HepG2 (cell line): ENCODE measurements around the gene SHISA9. TPM values are rescaled to one million over a fixed set of nuclear protein-coding genes. Genes with fewer than 3 reads are reported as not detected.

Experiments used
- ATAC-seq: fragments of 200-7000 bp; cut with Tn5 transposase; 3 replicates; pipeline ENCODE4 v1.9.1; 2020; ENCODE audit warnings: mild to moderate bottlenecking, moderate library complexity
- BruUV-seq: library from RNA; stranded (reverse); fragments of 400-500 nt; replicated peaks from 2 replicates; lab custom pipeline; 2021; lab: Mats Ljungman, UMichigan
- CTCF ChIA-PET: fragments of 300-600 bp; formaldehyde crosslinking; extraction: SDS; loops from one replicate; lab custom pipeline; 2021; ENCODE audit warnings: low total read pairs, inconsistent platforms, low intra/inter-chr PET ratio; lab: Yijun Ruan, JAX
- POLR2A ChIA-PET: fragments of 350-600 bp; sonication (Branson Sonifier 250); formaldehyde crosslinking; loops from one replicate; lab custom pipeline; 2020; ENCODE audit warnings: antibody characterized with exemption, inconsistent platforms; lab: Yijun Ruan, JAX
- DNase-seq: peaks from one replicate; pipeline ENCODE4 v3.0.0-alpha.2; 2015; ENCODE audit warnings: low spot score
- FAIRE-seq: peaks from 3 replicates; lab custom pipeline; 2011; peaks lifted over from hg19 to GRCh38; lab: Jason Lieb, UNC
- H2AFZ ChIP-seq: one replicate; pipeline ENCODE4 v1.6.1; 2011; ENCODE audit warnings: low read length, inconsistent platforms
- H3K27ac ChIP-seq: fragments of 300-600 bp; 3 replicates; pipeline ENCODE4 v1.8.0; 2011; ENCODE audit warnings: mixed run types, mild to moderate bottlenecking, mixed read lengths, low read length, inconsistent platforms; ENCODE audit not compliant: insufficient read depth; ENCODE audit errors: extremely low read length
- H3K27me3 ChIP-seq, 2 experiments: fragments of 200-600 bp in 1 of 2; 2 replicates in 1 of 2; 3 replicates in 1 of 2; pipeline versions ENCODE4 v1.6.0 to v1.8.0; 2011; ENCODE audit warnings: low read length in 2 of 2, mild to moderate bottlenecking in 2 of 2, moderate library complexity in 2 of 2, inconsistent platforms in 1 of 2; ENCODE audit not compliant: insufficient read depth in 2 of 2, control insufficient read depth in 1 of 2
- H3K36me3 ChIP-seq, 2 experiments: fragments of 200-600 bp in 1 of 2; replicated peaks in 1 of 2; 2 replicates in 1 of 2; 3 replicates in 1 of 2; pipeline versions ENCODE4 v1.5.1 to v1.8.0; 2011; ENCODE audit warnings: low read length in 2 of 2, inconsistent platforms in 1 of 2; ENCODE audit not compliant: insufficient read depth in 2 of 2, control insufficient read depth in 1 of 2
- H3K4me1 ChIP-seq: 2 replicates; pipeline ENCODE4 v1.5.1; 2012; ENCODE audit warnings: low read length, inconsistent platforms; ENCODE audit not compliant: insufficient read depth
- H3K4me2 ChIP-seq: 2 replicates; pipeline ENCODE4 v1.6.0; 2011; ENCODE audit warnings: low read depth, low read length, inconsistent platforms
- H3K4me3 ChIP-seq, 3 experiments: fragments of 200-600 bp in 1 of 3; sonication (generic), shearing (Covaris generic) in 1 of 3; replicated peaks in 1 of 3; 2 replicates each; pipeline ENCODE4 v1.5.1; 2011 to 2016; ENCODE audit warnings: low read length in 3 of 3, inconsistent platforms in 2 of 3, low read depth in 2 of 3, mild to moderate bottlenecking in 2 of 3, control low read depth in 1 of 3, mixed read lengths in 1 of 3; ENCODE audit not compliant: insufficient read depth in 1 of 3
- H3K79me2 ChIP-seq: one replicate; pipeline ENCODE4 v1.6.1; 2011; ENCODE audit warnings: low read length, inconsistent platforms; ENCODE audit not compliant: insufficient read depth
- H3K9ac ChIP-seq: 2 replicates; pipeline ENCODE4 v1.6.0; 2011; ENCODE audit warnings: mild to moderate bottlenecking, low read depth, low read length, inconsistent platforms; ENCODE audit not compliant: insufficient read depth
- H3K9me3 ChIP-seq: 2 replicates; pipeline ENCODE4 v1.5.1; 2012; ENCODE audit warnings: mild to moderate bottlenecking, low read length
- H4K20me1 ChIP-seq: 2 replicates; pipeline ENCODE4 v1.6.0; 2011; ENCODE audit warnings: inconsistent platforms, mild to moderate bottlenecking, low read length, moderate library complexity; ENCODE audit not compliant: insufficient read depth
- ATRX ChIP-seq: sonication (generic); formaldehyde crosslinking; IDR thresholded peaks from 2 replicates; pipeline ENCODE4 v1.4.0; 2020; ENCODE audit warnings: missing genetic modification reagents, borderline replicate concordance
- CBX5 ChIP-seq: sonication (generic); formaldehyde crosslinking; IDR thresholded peaks from 2 replicates; pipeline ENCODE4 v1.4.0; 2020; ENCODE audit warnings: missing genetic modification reagents, borderline replicate concordance
- DPF2 ChIP-seq: sonication (generic); formaldehyde crosslinking; IDR thresholded peaks from 2 replicates; pipeline ENCODE4 v1.4.0; 2020; ENCODE audit warnings: mild to moderate bottlenecking, low read depth, missing genetic modification reagents, borderline replicate concordance
- IRX3 ChIP-seq: sonication (generic); formaldehyde crosslinking; IDR thresholded peaks from 2 replicates; pipeline ENCODE4 v1.8.1; 2023; ENCODE audit warnings: mild to moderate bottlenecking, low read depth, missing genetic modification reagents, borderline replicate concordance
- KLF15 ChIP-seq: sonication (generic); formaldehyde crosslinking; IDR thresholded peaks from 2 replicates; pipeline ENCODE4 v1.8.1; 2023; ENCODE audit warnings: borderline replicate concordance, mild to moderate bottlenecking, inconsistent platforms, missing genetic modification reagents, mixed read lengths
- NFKB2 ChIP-seq: sonication (generic); formaldehyde crosslinking; IDR thresholded peaks from 2 replicates; pipeline ENCODE4 v1.4.0; 2020; ENCODE audit warnings: missing genetic modification reagents, borderline replicate concordance
- SUZ12 ChIP-seq: fragments of 150-350 bp; IDR thresholded peaks from 2 replicates; pipeline ENCODE4 v1.6.1; 2014; ENCODE audit warnings: low read depth, low read length
- TBL1XR1 ChIP-seq: fragments of 150-350 bp; IDR thresholded peaks from 2 replicates; pipeline ENCODE4 v1.6.1; 2014; ENCODE audit warnings: borderline replicate concordance, low read length; ENCODE audit not compliant: partially characterized antibody
- ZBTB21 ChIP-seq: sonication (generic); formaldehyde crosslinking; IDR thresholded peaks from 2 replicates; pipeline ENCODE4 v1.4.0; 2020; ENCODE audit warnings: missing genetic modification reagents
- ZFP36L2 ChIP-seq: sonication (generic); formaldehyde crosslinking; IDR thresholded peaks from 2 replicates; pipeline ENCODE4 v1.4.0; 2020; ENCODE audit warnings: missing genetic modification reagents
- ZNF143 ChIP-seq: sonication (generic); formaldehyde crosslinking; IDR thresholded peaks from 2 replicates; pipeline ENCODE4 v1.4.0; 2020; ENCODE audit warnings: missing genetic modification reagents
- ZNF234 ChIP-seq: sonication (generic); formaldehyde crosslinking; conservative IDR thresholded peaks from 2 replicates; pipeline ENCODE4 v1.5.1; 2020; ENCODE audit warnings: mild to moderate bottlenecking, missing genetic modification reagents
- WGBS: methylation state at CpG from one replicate; pipeline ENCODE4 v1.1.6; 2017; ENCODE audit warnings: low lambda C conversion rate; 5-methylcytosine and 5-hydroxymethylcytosine counted together
- in situ Hi-C: cut with HindIII; loops from 2 replicates; pipeline ENCODE4 v1.10.0; 2017; ENCODE audit warnings: low pct_unique_long_range_greater_than_20kb; ENCODE audit not compliant: extremely low pct_ligation_motif_present
- intact Hi-C: fragments of 100-400 bp; cut with micrococcal nuclease; formaldehyde crosslinking; loops from one replicate; pipeline ENCODE4 v1.10.0; 2022; ENCODE audit not compliant: unreplicated experiment
- polyA plus RNA-seq, 8 experiments: library from polyadenylated mRNA; depleted of rRNA in 3 of 8; stranded (reverse) in 7 of 8; unstranded in 1 of 8; fragments of >200 nt; fragmentation: Illumina TruSeq in 4 of 8; extraction: Trizol in 4 of 8; gene quantifications; 2 replicates each; pipeline versions ENCODE4 v1.2.1 to v1.2.3, GENCODE V29; 2011 to 2016; ENCODE audit warnings: low read depth in 4 of 8, missing spikeins in 1 of 8, mixed read lengths in 1 of 8; ENCODE audit not compliant: insufficient read depth in 1 of 8
- total RNA-seq, 5 experiments: library from RNA; depleted of rRNA; stranded (reverse); fragments of >200 nt; fragmentation: Illumina TruSeq; extraction: Trizol; gene quantifications; 2 replicates each; pipeline ENCODE4 v1.2.3, GENCODE V29; 2016; ENCODE audit warnings: low read depth in 1 of 5

The SHISA9 gene
- total and polyA plus RNA-seq, 2 of the 13 experiments (the other 11 are each of a cell fraction or from before 2014, with no cell fraction given), result 0.01 TPM; not detected in 1

DNA sequence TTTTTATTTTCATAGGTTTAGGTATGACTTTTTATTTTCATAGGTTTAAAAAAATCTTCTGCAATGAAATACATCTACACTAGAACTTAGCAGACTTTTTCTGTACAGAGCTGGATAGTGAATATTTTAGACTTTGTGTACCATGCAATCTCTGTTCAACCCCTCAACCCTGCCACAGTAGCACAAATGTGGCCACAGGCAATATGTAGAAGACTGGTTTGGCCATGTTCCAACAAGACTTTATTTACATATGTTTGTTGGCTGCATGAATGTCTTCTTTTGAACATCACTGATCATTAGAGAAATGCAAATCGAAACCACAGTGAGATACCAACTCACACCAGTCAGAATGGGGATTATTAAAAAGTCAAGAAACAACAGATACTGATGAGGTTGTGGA is 229.2 kb downstream of the SHISA9 start:
- ATAC-seq (no peak), FAIRE-seq (no peak), DNase-seq (no peak)
- H3K4me2 ChIP-seq, result no peak overlapping the region
- no peaks in the 10 kb centered on the region; a peak in 1 of 5 replicates for H3K27me3 ChIP-seq
- CTCF ChIA-PET, result no interaction called here
- H3K4me3 ChIP-seq, result no peak overlapping the region
- H3K36me3 ChIP-seq, result no peaks in the 10 kb centered on the region
- no peaks in the 10 kb centered on the region for H4K20me1 ChIP-seq
- no TSS peak for BruUV-seq
- H3K79me2 ChIP-seq, result no peaks in the 10 kb centered on the region
- H3K27ac ChIP-seq, result no peak overlapping the region
- no peak overlapping the region for H2AFZ ChIP-seq
- in situ Hi-C loops (no loop called here), intact Hi-C loops (no loop called here)
- no peak overlapping the region for H3K9ac ChIP-seq
- TF ChIP-seq ATRX (CRISPR knock-in tag) (no peak), ZNF143 (CRISPR knock-in tag) (no peak), SUZ12 (no peak), ZBTB21 (no peak), CBX5 (CRISPR knock-in tag) (no peak), DPF2 (CRISPR knock-in tag) (no peak), ZFP36L2 (no peak), IRX3 (CRISPR knock-in tag) (no peak), KLF15 (CRISPR knock-in tag) (no peak), NFKB2 (CRISPR knock-in tag) (no peak), ZNF234 (CRISPR knock-in tag) (no peak), TBL1XR1 (no peak)
- POLR2A ChIA-PET, result no interaction called here
- no peaks in the 10 kb centered on the region for H3K9me3 ChIP-seq
- no peaks in the 10 kb centered on the region for H3K4me1 ChIP-seq
- 0% methylated on average over 1 of the region's 1 CpG for WGBS
